Measurements from ENCODE around the gene SLC4A4.

SLC4A4 gene

GRCh38 chr4:71292228-71292627 is 46.6 kb upstream of the SLC4A4 start:
- no peaks in the 10 kb centered on the region for H3K27me3 ChIP-seq (ENCODE audit: low read length)
- no peaks in the 10 kb centered on the region for H3K79me2 ChIP-seq (ENCODE audit: insufficient read depth, low read length)
- no peaks in the 10 kb centered on the region for H3F3A ChIP-seq (ENCODE audit: insufficient read depth)
- H3K4me3 ChIP-seq (ENCODE audit: insufficient read depth, low read length, poor library complexity, severe bottlenecking), result no peak overlapping the region
- H2AFZ ChIP-seq (ENCODE audit: low read depth, low read length, severe bottlenecking), result no peak overlapping the region
- H4K20me1 ChIP-seq (ENCODE audit: low read depth, low read length), result no peaks in the 10 kb centered on the region
- no peaks in the 10 kb centered on the region for H3K9me2 ChIP-seq (replicated peaks; ENCODE audit: insufficient read depth, low read length)
- H3K9me3 ChIP-seq (ENCODE audit: insufficient read depth, low read length), result no peaks in the 10 kb centered on the region
- TF ChIP-seq CTCF (IDR thresholded peaks at IDR 0.05; ENCODE audit: insufficient read depth, low read length, poor library complexity, severe bottlenecking) (no peak), EZH2phosphoT487 (conservative IDR thresholded peaks at IDR 0.05; ENCODE audit: low read length) (no peak)
- no peak overlapping the region for H3K4me2 ChIP-seq (ENCODE audit: low read depth, low read length, poor library complexity, severe bottlenecking)
- no peak overlapping the region for H3K27ac ChIP-seq (ENCODE audit: low read depth, low read length)
- no peaks in the 10 kb centered on the region for H3K36me3 ChIP-seq (ENCODE audit: low read length)
- no peak overlapping the region for H3K9ac ChIP-seq (ENCODE audit: low read length)

GRCh38 chr4:71293705-71294104 is 45.1 kb upstream of the SLC4A4 start:
- Histone ChIP-seq H3K79me2 (ENCODE audit: insufficient read depth, low read length) (no peaks in the 10 kb centered on the region), H3K9me3 (ENCODE audit: insufficient read depth, low read length) (no peaks in the 10 kb centered on the region), H3K9ac (ENCODE audit: low read length) (no peak overlapping the region), H3K4me2 (ENCODE audit: low read depth, low read length, poor library complexity, severe bottlenecking) (no peak overlapping the region), H4K20me1 (ENCODE audit: low read depth, low read length) (no peaks in the 10 kb centered on the region), H3K9me2 (replicated peaks; ENCODE audit: insufficient read depth, low read length) (no peaks in the 10 kb centered on the region), H3K36me3 (ENCODE audit: low read length) (no peaks in the 10 kb centered on the region), H3K27ac (ENCODE audit: low read depth, low read length) (no peak overlapping the region), H3F3A (ENCODE audit: insufficient read depth) (no peaks in the 10 kb centered on the region), H2AFZ (ENCODE audit: low read depth, low read length, severe bottlenecking) (no peak overlapping the region), H3K27me3 (ENCODE audit: low read length) (no peaks in the 10 kb centered on the region), H3K4me3 (ENCODE audit: insufficient read depth, low read length, poor library complexity, severe bottlenecking) (no peak overlapping the region)
- TF ChIP-seq EZH2phosphoT487 (conservative IDR thresholded peaks at IDR 0.05; ENCODE audit: low read length), result no peak
- TF ChIP-seq CTCF (IDR thresholded peaks at IDR 0.05; ENCODE audit: insufficient read depth, low read length, poor library complexity, severe bottlenecking), result no peak

- no peaks in the 10 kb centered on the region for H4K20me1 ChIP-seq (ENCODE audit: low read depth, low read length)
- no peaks in the 10 kb centered on the region for H3K36me3 ChIP-seq (ENCODE audit: low read length)
- H3F3A ChIP-seq (ENCODE audit: insufficient read depth), result no peaks in the 10 kb centered on the region
- no peaks in the 10 kb centered on the region for H3K9me2 ChIP-seq (replicated peaks; ENCODE audit: insufficient read depth, low read length)
- no peaks in the 10 kb centered on the region for H3K9me3 ChIP-seq (ENCODE audit: insufficient read depth, low read length)
- H3K4me3 ChIP-seq (ENCODE audit: insufficient read depth, low read length, poor library complexity, severe bottlenecking), result no peak overlapping the region
- H2AFZ ChIP-seq (ENCODE audit: low read depth, low read length, severe bottlenecking), result no peak overlapping the region
- no peak overlapping the region for H3K4me2 ChIP-seq (ENCODE audit: low read depth, low read length, poor library complexity, severe bottlenecking)
- TF ChIP-seq CTCF (IDR thresholded peaks at IDR 0.05; ENCODE audit: insufficient read depth, low read length, poor library complexity, severe bottlenecking), result no peak
- TF ChIP-seq EZH2phosphoT487 (conservative IDR thresholded peaks at IDR 0.05; ENCODE audit: low read length), result no peak
- H3K27me3 ChIP-seq (ENCODE audit: low read length), result no peaks in the 10 kb centered on the region
- no peak overlapping the region for H3K9ac ChIP-seq (ENCODE audit: low read length)
- H3K79me2 ChIP-seq (ENCODE audit: insufficient read depth, low read length), result no peaks in the 10 kb centered on the region
- no peak overlapping the region for H3K27ac ChIP-seq (ENCODE audit: low read depth, low read length)
Measured at GRCh38 chr4:71294301-71294700, 44.5 kb upstream of the SLC4A4 start.
